NCI-H2107 (cell line): ENCODE results near the gene TMEM235.
A peak's percentile ranks its signal among the peaks of the same experiment; 100 is the strongest.

Experiments used
- DNase-seq: peaks from one replicate; lab custom pipeline; 2025; lab: John Stamatoyannopoulos, UW

The TMEM235 gene

GRCh38 chr17:78230996-78231935, at the start of gene TMEM235:
Gene TMEM235 (plus strand): TSS chr17:78231631. CDS start chr17:78232024, 393 bp downstream.
- no peak for DNase-seq

GRCh38 chr17:78182504-78182903, 48.9 kb upstream of the TMEM235 start:
- DNase-seq: no peak

GRCh38 chr17:78183916-78184315, 47.5 kb upstream of the TMEM235 start:
- no peak for DNase-seq

- DNase-seq: no peak
Measured at GRCh38 chr17:78184351-78184750, 47.1 kb upstream of the TMEM235 start.

- no peak for DNase-seq
Measured at GRCh38 chr17:78184868-78185267, 46.6 kb upstream of the TMEM235 start.

- no peak for DNase-seq
Measured at GRCh38 chr17:78185981-78186691, 45.3 kb upstream of the TMEM235 start.

- DNase-seq: peak; percentile 94
Measured at GRCh38 chr17:78186692-78187595, 44.5 kb upstream of the TMEM235 start, which contains the start of the genes AFMID and TK1. Gene AFMID (plus strand): TSS chr17:78187362. CDS start chr17:78187371, 9 bp downstream. Gene TK1 (minus strand): TSS chr17:78187052. CDS start chr17:78186994, 58 bp downstream.

GRCh38 chr17:78196716-78197115, 34.7 kb upstream of the TMEM235 start:
- DNase-seq: no peak

- DNase-seq: no peak
Measured at GRCh38 chr17:78197147-78197832, 34.1 kb upstream of the TMEM235 start.

- no peak for DNase-seq
Measured at GRCh38 chr17:78200451-78200850, 31.0 kb upstream of the TMEM235 start.

- no peak for DNase-seq
Measured at GRCh38 chr17:78202666-78203065, 28.8 kb upstream of the TMEM235 start.

- DNase-seq: no peak
Measured at GRCh38 chr17:78204387-78205123, 26.9 kb upstream of the TMEM235 start.

GRCh38 chr17:78205124-78205775, 26.2 kb upstream of the TMEM235 start:
- DNase-seq: no peak

GRCh38 chr17:78206298-78206697, 25.1 kb upstream of the TMEM235 start:
- no peak for DNase-seq

- DNase-seq: no peak
Measured at GRCh38 chr17:78208486-78208885, 22.9 kb upstream of the TMEM235 start.

- DNase-seq: no peak
Measured at GRCh38 chr17:78210111-78210510, 21.3 kb upstream of the TMEM235 start.

GRCh38 chr17:78211032-78211431, 20.4 kb upstream of the TMEM235 start:
- DNase-seq: no peak

GRCh38 chr17:78214016-78214705, 17.3 kb upstream of the TMEM235 start, which contains the start of gene BIRC5:
Gene BIRC5 (plus strand): TSS chr17:78214253. CDS start chr17:78214317, 64 bp downstream.
- DNase-seq: peak; percentile 92

GRCh38 chr17:78214706-78215061, 16.7 kb upstream of the TMEM235 start:
- no peak for DNase-seq
